NCI-H2227 treated with DMSO at 0.1 percent for 48 hours (cell line): ENCODE data around the gene MACROH2A2.

Source experiments
- DNase-seq: peaks from one replicate; lab custom pipeline; 2025; lab: John Stamatoyannopoulos, UW

The MACROH2A2 gene

GRCh38 chr10:70130878-70131559 is 78.4 kb downstream of the MACROH2A2 start:
- no peak for DNase-seq

DNA sequence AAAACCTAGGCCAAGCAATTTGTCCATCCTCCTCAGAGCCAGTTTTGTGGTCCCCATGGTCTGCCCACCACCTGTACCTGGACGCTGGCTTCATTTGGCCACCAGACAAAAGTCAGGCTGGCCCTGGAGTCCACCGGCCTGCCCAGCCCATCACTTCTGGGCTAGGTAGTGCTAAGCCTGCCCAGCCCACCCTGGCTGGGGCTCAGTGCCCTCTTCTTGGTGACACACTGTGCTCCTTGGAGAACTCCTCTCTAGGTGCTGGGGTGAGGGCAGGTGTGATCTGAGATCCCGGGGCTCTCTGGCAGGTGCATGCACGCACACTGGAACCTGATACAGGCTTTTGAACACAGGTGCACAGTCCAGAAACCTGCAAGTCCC is 78.9 kb downstream of the MACROH2A2 start:
- no peak for DNase-seq

DNA sequence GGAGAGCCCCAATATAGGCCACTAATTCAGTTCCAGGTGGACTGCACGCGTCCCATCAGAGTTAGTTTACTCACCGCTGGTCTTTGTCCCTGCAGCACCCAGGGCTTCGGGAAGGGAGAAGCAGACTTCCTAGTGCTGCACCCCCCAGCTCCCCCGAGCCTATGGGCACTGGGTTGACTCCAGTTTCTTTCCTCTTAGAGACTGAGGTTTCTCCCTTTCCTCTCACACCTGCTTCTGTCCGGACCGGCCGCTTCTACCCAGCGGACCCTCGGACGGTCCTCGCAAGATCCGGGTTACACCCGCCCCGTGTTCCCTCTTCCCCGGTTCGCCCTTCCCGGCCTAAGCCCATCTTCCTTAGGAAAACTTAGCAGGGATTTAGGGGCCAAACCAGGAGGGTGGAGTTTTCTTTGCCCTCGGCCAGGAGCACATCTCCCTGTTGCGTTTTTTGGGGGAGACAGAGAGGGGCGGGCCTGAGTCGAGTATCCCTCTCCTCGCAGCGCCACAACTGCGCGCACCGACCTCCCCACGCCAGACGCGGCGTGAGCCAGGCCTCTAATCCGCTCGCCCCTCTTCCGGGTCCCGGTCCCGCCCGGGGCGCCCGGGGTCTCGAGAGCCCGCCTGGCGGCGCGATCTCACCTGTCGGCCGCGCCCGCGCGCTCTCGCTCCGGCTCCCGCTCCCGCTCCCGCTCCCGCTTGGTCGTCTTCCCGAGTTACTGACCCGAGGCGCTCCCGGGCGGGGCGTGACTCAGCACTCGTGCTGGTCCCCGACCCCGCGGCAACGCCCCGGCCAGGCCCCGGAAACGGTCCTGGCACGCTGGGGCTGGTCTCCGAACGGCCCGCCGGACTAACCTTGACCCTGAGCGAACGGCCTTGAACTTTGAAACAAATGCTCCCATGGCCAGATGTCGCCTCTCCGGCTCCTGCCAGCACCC is 79.7 kb downstream of the MACROH2A2 start, which contains the start of gene AIFM2:
AIFM2 (minus strand) TSS at position 728 of the 932 bp plus-strand sequence. CDS start 8,741 bp downstream, outside the sequence.
- no peak for DNase-seq

DNA sequence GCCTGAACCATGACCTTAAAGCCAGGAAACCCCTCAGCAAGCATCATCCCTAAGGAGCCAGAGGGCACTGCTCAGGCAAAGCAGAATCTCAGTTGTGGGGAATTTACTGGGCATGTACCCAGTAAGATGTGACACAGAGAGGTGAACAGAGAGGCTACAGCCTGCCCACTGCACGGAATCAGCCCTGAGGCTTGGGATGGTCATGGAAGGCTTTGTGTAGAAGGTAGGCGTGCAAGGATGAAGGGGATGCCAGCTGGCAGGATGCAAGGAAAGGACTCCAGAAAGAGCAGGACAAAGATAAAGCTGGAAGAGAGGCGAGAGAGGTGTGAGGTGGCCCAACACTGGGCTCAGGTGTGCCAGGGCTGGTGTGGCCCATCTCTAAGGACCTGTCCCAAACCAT is 82.4 kb downstream of the MACROH2A2 start:
- no peak for DNase-seq

- DNase-seq, result no peak
Observed at GRCh38 chr10:70135684-70136083, 83.0 kb downstream of the MACROH2A2 start.

DNA sequence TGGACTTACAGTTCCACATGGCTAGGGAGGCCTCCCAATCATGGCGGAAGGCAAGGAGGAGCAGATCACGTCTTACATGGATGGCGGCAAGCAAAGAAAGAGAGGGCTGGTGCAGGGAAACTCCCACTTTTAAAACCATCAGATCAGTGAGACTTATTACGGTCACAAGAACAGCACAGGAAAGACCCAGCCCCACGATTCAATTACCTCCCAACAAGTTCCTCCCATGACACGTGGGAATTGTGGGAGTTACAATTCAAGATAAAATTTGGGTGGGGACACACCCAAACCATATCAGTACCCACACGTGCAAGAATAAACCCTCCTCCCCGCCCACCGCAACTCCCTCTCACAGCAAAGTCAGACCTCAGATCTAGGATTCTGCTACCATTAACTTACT is 84.5 kb downstream of the MACROH2A2 start:
- no peak for DNase-seq

GRCh38 chr10:70137927-70138883 is 85.6 kb downstream of the MACROH2A2 start:
- DNase-seq, result no peak

DNA sequence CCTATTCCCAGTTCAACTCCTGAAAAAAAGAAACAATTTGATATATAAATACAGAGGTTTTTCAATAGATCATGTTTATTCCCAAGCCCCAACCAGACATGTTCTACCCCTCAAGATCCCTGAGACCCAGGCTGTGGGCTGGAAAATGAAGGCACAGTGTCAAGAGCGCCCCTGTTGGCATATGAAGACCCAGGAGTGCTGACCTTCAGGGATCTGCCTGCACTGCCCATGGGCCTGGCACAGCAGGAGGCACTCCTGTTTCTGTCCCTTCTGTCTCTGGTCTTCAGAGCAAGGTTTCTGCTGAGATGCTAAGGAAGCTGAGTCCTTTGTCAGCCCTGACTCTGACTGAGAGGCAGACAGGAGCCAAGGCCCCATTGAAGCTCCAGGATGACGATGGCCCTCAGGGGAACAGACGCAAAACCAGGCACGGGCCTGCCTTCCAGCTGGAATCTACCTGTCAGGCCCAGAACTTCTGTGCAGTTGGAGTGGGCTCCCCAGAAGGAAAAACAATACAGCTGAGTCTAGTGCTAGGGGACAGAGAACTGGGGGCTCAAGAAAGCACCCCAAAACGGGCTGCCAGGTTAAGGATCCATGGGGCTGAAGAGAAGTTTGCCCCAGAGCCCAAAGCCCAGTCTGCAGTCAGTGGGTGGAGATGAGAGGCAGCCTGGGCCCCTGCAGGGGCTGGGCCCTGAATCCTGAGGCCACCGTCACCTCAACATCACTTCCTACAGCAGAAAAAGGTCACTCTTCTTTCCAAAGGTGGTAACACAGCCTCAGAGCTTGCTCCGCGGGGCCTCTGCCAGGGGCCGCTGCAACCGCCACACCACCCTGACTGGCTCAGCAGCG is 86.7 kb downstream of the MACROH2A2 start:
- DNase-seq, result no peak

GRCh38 chr10:70139997-70140250 is 87.3 kb downstream of the MACROH2A2 start:
- no peak for DNase-seq

DNA sequence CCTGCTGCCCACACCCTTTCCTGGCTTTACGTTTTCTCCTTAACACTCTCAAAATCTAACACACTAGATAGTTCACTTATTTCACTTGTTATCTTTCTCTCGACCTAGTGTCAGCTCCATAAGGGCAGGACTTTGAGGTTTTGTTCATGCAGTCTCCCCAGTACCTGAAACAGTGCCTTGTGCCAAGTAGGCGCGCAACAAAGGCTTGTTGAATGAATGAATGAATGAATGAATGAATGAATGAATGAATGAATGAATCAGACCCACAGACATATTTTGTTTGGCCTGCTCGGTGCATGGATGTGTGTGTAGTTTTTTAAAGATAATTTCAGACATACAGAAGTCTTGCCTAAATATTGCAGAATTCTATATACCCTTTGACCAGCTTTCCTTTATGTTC is 87.7 kb downstream of the MACROH2A2 start:
- DNase-seq, result no peak

DNA sequence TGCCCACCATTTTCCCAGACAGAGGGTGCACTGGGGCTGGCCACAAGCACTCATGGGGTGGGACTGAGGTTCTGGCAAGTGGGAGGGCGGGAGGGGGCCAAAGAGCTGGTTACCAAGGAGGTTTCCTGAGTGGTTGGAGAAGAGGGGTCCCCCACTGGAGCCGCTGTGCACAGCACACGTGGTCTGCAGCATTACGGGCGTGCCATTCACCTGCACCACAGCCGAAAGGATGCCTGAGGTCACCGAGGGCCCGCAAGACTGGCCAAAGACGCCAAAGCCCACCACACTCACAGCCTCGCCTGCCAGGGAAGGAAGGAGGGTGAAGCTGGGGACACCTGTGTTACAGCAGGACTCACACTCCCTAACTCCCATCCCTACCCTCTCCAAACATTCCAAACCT is 89.9 kb downstream of the MACROH2A2 start:
- no peak for DNase-seq

GRCh38 chr10:70144372-70145110 is 91.9 kb downstream of the MACROH2A2 start:
- no peak for DNase-seq

DNA sequence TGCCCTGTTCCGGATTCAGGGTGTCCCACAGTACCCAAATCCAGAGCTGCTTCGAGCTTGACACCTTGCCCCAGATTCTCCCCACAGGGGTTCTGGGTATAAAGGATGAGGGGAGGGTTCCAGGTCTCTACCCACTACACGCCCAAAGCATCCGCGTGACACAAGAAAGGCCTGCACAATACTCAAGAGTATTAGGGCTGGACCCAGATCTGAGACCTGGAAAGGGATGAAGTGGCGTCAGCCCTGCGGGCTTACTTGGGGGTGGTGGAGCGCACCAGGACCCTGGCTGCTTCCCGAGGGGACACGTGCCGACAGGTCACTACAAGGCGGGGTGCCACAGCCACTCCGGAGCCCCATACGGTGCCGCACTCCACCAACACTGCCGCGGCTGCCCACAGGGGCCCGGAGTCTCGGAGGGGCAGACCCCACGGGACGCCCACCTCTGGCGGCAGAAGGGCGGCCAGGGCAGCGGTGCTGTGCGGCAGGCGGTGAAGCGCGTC is 92.6 kb downstream of the MACROH2A2 start:
- no peak for DNase-seq

- peak; percentile 46 for DNase-seq
Observed at GRCh38 chr10:70145666-70146488, 93.2 kb downstream of the MACROH2A2 start.

DNA sequence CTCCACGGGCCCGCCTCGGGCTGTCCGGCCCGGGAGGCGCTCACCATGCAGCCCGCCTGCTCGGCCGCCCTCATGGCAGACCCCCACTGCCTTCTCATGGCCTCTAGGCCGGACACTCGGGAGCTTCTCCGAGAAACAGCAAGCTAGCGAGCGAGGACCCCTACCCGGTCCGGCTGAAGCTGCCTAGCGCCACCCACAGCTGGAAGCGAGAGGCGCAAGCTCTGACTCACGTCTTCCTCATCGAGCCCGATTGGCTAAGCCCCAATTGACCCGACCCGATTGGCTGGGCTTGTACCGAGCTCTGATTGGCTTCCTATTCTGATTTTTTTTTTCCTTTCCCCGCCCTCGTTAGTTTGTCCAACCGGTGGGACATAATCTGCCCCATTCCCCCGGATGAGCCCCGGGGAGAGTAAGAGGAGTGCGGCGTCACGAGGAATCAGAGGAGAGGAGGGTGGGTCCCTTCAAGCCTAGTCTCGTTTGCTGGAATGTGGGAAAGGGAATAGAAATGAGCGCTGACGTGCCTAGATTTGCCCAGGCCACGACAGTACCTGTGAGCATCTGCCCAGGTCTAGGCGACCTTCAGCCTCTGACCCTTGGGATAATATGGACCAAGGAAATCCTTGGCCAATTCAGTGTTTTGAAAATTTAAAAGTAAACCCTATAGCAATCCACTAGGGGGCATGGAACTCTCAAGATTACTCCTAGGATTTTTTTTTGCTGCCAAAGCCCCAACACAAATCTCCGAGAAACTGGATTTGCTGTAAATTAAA is 94.0 kb downstream of the MACROH2A2 start, which contains the start of gene TYSND1:
TYSND1 (minus strand) TSS at position 212 of the 770 bp plus-strand sequence; CDS start at position 98, 114 bp downstream.
- DNase-seq, result peak; percentile 92

DNA sequence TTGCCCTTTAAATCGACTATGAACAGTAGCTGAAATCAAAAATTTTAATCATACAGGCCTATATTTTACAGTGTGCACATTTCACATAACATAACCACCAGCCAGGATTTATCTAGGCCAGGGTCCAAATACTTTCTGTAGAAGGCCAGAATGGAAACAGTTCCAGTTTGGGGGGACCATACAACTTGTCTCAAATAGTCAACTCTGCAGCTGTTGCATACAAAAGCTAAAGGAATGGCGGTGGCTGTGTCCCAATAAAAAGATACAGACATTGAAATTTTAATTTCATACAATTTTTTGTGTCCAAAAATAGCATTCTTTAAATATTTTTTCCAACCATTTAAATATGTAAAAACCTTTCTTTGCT is 94.6 kb downstream of the MACROH2A2 start:
- DNase-seq, result no peak

DNA sequence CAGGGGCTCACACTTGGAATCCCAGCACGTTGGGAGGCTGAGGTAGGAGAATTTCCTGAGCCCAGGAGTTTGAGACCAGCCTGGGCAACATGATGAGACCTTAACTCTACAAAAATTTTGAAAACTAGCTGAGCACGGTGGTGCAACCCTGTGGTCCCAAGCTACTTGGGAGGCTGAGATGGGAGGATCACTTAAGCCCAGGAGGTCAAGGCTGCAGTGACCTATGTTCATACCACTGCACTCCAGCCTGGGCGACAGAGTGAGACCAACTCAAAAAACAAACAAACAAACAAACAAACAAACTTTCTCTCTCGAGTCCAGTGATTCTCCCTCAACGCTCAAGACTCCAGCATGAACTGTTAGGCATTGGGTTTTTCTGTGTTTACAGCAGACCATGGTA is 95.9 kb downstream of the MACROH2A2 start:
- no peak for DNase-seq

- no peak for DNase-seq
Observed at GRCh38 chr10:70155255-70155838, 102.7 kb downstream of the MACROH2A2 start.
